ENCODE measurements around the gene OLFML2A. TPM values are rescaled to one million over a fixed set of nuclear protein-coding genes. Genes with fewer than 3 reads are reported as not detected.
"Not testable (repeated sequence)": the region's sequence is repeated elsewhere in the genome, so short reads cannot be mapped to it uniquely, and the experiment has no call there.

OLFML2A gene
- total RNA-seq, 1 experiment from 2014 or later = 12.0 TPM

DNA sequence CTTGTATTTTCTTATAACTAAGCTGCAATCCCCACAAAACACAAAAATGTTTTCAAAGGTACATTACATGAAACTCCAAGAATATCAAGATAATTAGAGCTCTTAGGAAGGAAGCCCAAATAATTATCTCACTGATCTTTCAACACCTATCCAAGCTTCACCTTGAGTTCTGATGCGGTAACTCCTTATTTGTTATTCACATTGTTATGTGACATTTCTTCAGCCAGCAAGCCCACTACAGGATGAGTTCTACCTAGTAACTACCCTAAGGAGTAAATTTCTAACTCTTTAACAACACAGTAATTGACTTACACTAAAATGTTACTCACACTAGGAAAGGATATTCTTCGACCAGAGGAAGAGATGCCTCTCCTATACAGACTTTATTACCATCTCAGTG is 15.7 kb upstream of the OLFML2A start:
- no peak for DNase-seq (ENCODE audit: low spot score)

DNA sequence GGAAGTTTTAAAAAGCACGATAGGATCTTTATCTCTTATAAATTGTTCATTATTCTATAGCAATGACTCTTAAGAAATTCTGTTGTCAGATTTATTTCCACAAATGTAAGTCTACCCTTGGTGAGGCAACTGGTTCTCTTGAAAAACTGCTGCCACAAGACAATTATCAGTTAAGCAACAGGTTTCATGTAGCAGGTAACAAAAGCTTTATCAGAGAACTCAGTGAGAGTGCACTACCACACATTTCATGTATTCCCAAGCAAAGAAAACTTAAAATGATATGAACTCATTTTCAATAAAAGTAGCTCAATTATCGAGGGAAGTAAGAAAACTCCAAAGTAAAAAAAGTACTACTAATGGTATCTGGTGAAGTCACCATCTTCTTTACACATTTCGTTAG is 15.2 kb upstream of the OLFML2A start:
- DNase-seq (ENCODE audit: low spot score) = no peak

DNA sequence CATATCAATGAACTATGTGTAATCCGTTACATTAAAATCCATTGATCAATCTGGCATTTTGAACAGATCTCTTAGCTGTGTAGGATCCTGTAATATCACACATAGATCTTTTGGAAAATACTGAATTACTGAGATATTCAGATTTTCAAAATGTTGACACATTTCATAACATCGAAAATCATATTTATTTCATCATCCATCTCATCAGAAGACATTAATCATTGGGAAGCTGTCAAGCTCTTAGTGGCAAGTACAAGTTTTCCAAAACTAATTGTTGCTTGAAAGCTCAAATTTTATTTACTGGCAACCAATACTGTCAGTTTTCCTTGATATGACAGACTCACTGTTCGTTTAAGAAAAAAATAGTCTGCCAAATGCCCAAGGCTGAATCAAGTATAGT is 14.3 kb upstream of the OLFML2A start:
- no peak for DNase-seq (ENCODE audit: low spot score)

DNA sequence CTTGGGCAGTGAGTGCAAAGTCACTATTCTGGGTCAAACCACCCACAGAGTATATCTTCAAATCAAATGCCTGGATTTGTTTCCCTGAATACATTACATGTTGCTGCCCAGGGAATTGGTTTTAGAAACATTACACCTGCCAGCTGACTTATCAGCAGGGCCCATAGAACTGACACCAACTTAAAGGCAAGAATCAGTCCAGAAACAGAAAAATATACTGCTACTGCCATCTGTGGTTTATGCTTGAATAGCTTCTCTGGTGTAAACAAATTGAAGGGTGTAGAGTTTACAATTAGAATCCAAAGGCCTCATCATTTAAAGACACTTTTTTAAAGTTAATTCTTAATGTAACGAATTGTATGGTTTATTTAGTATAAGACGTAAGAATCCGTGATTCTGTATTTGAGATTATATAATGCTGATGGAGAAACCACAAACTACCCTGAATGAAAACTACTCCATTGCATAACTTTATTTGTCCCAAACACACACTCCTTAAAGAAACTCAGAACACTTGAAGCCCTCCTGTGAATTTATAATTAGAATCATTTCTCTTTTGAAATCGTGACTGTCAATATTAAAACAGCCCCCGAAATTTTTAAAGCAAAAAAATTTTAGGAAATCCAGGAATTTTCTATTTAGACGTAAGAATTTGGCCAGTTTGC is 12.0 kb upstream of the OLFML2A start:
- peak; percentile 51 for DNase-seq (ENCODE audit: low spot score)

DNA sequence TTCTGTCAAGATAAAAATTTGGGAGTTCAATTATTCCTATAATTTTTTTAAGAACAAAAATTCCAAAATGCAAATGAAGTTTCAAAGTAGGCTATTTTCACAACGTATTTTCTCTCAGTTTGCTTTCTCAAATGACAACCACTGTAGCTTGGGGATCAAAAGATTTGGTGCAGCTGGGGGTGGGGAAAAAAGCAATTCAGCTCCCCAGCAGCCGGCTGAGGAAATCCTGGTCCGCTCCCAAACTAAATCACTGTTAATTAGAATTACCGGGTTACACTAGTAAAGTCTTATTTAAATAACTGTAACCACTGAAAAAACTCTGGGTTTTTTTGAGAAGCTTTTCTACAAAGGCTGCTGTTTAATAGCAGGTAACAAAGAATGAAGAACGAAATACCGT is 11.5 kb upstream of the OLFML2A start:
- no peak for DNase-seq (ENCODE audit: low spot score)

DNA sequence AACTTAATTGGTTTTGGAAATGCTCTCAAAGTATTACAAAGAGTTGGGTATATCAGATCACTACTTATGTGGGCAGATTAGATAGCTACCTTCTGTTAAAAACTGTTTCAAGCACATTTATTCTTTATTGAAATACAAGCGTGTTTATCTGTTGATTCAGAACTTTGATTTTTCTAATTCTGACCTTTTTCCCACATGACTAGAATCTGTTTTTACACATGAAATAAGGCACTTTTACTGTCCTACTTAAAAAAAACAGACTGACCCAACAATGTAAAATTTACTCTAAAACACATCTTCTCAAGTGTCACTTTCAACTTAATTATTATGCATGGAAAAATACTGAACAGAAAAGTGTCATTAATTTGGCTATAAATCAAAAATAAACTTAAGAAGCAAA is 10.6 kb upstream of the OLFML2A start:
- DNase-seq (ENCODE audit: low spot score) = no peak

DNA sequence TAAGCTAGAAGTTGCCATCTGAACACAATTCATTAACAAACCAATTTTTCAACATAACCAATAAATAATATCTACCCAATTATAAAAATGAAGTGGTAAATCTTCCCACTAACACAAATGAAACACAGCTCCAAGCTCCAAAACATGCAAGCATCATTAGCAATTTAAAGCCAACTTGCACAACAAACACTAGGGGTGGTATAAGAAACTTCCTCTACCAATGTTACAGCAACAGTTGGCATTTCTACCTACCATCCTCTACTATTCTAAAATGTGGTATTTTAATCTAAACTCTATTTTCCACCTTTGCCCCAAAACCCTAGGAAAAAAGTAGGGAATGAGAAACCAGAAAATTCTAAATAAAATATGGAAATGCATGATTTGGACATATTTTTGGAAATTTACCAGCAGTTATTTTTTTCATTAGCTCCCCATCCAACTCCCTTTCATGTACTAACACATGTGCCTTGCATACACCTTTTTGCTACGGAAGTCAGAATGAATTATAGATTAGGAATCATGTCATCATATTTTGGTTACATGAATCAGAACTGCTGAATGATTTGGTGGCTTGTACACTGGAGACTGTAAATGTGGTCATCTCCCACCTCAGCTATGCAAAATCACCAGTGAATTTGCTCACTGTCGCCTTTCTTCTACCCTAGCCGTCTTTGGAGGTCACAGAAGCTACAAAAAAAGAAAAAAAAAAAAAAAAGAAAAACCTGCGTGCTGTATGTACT is 9.9 kb upstream of the OLFML2A start:
- no peak for DNase-seq (ENCODE audit: low spot score)

DNA sequence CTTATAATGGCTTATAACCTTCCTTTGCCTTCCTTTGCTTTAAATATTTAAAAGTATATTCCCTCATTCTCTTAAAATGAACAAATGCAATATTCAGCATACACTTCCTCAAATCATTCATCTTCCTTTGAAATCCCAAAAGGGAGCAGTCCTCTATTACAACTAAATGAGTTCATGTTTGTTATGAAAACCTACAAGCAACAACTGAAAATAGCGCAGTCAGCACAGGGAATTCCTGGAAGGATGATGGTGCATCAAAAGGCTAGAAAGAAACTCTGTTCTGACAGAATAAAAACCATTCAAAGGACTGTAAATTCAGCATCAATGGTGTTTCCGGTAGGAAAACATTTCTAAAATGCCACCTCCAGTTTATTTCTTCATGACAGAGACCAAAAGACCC is 9.1 kb upstream of the OLFML2A start:
- DNase-seq (ENCODE audit: low spot score) = no peak

DNA sequence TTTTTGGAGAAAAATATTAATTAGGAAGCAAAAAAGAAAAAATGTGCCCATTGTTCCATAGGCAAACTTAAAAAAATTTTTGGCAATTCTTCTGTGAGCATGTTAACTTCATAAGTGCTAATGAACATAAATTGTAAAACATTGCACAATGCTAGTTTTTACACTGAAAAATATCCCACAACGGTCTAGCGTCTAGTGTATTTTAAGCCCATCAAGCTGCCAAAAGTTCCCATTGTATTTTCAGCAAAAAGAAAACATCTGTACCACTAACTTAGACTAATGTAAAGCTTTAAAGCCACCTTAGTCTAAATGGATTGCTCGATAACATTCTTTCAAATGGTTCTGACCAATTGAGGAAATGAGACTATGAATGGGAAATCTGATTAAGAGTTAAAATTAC is 8.6 kb upstream of the OLFML2A start:
- DNase-seq (ENCODE audit: low spot score) = no peak

DNA sequence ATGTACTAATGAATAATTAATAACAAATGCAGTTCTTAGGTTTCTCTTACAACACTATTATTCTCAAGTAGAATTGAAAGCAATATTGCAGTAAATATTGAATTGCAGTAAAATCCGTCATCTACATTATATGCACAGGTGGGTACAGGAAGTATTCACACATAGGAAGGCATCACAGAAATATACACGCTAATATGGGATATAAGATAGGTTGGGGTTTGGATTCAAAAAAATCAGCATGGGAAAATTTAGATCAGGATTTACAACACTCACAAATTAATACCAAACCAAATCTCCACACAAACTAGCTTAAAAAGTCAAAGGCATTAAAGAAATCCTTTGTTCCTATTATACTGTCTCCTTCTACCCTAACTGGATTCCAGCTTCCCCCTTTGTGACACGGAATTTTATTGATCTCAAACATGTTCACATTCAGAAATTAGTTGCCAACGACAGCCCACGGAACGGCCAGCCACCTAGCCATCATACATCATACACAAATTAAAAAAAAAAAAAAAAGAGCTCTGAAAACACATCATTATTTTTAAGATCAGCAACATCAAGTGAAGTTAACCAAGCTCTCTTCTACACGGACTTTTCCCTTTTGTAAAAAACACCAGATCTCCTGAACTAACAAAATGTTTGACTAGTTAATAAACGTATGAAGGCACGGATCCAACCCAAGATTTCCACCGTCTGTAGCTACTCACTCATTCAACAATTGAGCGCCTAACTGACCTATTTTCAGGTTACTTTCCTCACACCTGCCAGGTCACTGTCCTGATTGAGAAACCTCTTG is 8.0 kb upstream of the OLFML2A start:
- no peak for DNase-seq (ENCODE audit: low spot score)

DNA sequence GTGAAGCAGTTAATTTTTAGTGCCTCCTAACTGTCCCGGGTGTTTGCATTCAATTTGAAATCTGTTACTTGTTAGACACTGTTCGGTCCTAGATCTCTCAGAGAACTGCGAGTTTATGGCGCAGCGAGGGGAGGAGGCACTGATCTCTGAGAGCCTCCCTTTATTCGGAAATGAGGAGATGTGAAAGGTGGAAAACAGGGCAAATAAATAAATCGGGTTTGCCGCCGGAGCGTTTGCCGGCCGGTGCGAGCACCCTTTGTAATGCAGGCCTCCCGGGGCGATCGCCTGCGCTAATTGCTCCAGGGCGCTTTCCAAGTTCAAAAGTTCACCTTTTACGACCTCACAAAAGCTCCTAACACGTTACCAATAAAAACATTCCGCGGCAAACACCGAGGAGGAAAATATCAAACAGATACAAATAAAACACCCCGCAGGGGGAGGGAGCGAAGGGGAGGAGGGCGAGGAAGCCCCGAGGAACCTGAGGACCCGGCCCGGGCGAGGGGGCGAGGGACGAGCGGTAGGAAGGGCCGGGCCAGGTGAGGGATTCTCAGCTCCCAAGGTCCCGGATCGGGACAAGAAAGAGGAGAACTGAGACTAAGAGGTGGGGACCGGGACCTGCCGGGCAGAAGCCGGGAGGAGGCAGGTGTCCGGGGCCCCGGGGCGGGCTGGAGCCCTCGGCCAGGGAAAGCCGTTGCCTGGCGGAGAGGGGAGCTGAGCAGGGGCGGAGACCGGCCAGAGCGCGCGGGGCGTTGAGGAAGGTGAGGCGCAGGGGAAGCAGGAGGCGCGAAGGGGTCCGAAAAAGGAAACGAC is 7.2 kb upstream of the OLFML2A start:
- no peak for DNase-seq (ENCODE audit: low spot score)

DNA sequence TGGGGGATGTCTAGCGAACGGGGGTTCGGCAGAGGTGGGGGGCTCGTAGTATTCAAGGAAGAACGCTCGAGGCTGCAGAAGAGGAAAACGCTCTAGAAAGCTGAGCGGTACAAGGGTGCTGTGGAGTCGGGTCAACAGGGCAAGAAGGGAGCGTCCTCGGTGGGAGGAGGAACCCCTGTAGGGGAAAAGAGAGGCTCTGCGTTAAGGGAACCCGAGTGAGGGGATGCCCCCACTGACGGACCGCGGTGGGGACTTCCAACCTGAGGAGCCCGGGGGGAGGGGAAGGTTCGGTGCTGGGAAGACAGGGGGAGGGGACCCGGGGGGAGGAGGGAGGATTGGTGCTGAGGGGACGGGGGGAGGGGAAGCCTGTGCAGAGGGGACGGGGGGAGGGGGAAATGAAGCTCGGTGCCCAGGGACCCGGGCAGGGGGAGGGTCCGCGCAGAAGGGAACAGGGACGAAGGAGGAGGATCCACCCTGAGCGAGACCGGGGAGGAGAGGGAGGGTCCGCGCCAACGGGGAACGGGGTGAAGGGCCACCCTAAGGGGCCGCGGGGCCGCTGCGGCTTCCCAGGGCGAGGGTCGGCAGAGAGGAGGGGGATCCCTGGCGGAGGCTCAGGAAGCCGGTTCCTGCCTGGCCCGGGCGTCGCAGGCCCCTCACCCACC is 6.4 kb upstream of the OLFML2A start:
- DNase-seq (ENCODE audit: low spot score) = no peak

DNA sequence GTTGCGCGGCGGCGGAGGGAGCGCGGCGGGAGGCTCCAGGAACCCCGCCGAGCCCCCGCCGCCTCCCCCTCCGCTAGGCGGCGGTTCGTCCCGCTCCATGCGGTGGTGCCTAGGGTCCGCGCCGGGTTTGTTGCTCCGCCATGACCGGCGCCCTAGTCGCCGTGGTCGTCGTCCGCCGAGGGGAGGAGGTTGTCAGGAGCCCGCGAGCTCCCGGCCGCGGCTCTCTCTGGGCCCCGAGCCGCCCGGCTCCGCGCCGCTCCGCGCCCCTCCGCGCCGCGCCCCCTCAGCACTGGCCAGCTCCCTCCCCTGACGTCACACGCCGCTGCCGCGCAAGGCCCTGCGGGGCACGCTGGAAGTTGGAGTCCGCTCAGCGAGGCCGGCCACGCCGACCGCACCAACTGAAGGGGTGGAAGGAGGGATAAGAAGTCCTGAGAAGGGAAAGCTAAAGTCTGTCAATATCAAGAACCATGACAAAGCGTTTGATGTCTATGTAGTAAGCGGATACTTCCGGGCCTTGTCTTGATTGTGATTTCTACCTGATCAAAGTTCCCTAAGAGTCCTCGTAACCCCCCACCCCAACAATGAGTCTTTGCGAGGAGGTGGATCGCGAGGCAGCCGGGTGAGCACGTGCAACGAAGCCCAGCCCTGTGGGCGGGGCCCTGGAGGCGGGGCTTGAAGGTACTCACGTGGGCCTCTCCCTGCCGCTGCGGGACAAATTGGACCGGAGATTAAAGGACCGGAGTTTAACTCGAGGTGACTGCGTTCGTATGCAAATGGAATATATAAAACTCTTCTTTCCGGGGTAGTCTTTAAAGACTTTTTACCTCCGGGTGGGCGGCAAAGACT is 5.7 kb upstream of the OLFML2A start, which contains the start of gene NR6A1:
Gene NR6A1 (minus strand): TSS at position 291 of the 846 bp plus-strand sequence.
- DNase-seq (ENCODE audit: low spot score) = peak; percentile 95

DNA sequence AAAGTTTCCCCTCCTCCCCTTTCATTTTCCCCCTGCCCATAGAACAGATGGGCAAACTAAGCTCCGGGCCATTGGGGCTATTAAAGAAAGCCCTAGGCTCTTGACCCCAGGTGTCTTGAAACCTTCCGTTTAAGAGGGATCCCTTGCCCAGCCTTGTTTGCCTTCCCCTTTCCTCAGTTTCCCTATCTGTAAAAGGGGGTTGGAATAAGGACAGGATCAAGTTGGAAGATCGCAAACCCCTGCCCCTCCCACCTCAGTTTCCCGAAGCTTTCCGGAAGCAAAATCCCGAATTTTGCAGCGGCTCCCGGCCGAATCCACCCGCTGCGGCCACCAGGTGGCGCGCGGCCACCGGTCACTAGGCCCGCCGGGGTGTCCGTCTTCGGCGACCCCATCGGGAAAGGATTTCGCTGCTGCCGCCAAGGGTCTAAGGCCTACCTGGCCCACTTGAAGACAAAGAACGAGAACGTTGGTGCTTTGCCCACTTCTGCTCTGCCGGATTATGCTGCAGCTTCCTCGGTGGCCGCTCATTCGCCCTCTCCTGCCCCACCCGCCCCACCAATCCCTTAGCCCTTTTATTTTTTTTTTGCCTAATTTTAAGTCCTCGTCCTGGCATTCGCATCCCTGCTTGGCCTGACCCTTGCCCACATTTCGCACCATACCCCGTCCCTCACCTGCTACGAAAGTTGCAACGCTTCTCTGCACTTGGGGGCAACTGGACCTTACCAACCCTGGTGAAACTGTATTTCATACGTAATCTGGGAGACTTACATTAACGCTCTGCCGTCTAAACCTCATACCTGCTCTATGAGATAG is 4.9 kb upstream of the OLFML2A start:
- peak; percentile 75 for DNase-seq (ENCODE audit: low spot score)

DNA sequence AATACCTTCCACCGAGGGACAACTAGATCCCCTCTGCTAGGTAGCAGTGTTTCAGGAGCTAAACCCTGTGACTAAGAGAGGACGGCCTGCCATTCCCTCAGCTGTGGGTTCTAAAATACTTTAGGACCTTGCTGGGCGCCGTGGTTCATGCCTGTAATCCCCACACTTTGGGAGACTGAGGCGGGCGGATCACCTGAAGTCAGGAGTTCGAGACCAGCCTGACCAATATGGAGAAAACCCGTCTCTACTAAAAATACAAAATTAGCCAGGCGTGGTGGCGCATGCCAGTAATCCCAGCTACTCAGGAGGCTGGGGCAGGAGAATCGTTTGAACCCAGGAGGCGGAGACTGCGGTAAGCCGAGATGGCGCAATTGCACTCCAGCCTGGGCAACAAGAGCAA is 4.1 kb upstream of the OLFML2A start:
- not testable (repeated sequence) for DNase-seq (ENCODE audit: low spot score)

DNA sequence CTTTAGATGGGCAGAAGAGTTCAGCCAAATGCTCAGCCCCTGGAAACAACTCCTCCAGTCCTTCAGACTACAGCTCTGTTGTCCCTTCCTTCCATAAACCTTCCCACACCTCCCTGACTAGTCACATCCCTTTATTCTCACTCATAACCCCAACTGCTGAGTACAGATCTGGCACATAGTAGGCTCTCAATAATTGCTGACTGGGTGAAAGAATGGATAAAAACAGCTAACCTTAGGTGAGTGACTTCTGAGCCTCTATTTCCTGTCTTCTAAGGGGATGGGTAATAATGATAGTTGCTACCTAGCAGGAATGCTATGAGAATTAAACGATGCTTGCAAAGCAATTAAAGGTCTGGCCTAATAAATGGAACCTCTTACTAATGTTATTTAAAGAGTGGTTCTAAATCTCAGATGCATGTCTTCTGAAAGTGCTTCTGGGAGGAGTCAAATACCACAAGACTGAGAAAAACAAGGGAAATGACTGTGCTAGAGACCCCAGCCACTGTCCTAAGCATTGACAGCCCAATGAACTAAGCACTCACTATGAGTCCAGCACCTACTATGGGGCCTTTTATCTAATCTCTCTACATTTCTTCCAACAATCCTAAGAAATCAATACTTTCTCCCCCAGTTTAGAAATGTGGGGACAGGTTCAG is 3.3 kb upstream of the OLFML2A start:
- no peak for DNase-seq (ENCODE audit: low spot score)

DNA sequence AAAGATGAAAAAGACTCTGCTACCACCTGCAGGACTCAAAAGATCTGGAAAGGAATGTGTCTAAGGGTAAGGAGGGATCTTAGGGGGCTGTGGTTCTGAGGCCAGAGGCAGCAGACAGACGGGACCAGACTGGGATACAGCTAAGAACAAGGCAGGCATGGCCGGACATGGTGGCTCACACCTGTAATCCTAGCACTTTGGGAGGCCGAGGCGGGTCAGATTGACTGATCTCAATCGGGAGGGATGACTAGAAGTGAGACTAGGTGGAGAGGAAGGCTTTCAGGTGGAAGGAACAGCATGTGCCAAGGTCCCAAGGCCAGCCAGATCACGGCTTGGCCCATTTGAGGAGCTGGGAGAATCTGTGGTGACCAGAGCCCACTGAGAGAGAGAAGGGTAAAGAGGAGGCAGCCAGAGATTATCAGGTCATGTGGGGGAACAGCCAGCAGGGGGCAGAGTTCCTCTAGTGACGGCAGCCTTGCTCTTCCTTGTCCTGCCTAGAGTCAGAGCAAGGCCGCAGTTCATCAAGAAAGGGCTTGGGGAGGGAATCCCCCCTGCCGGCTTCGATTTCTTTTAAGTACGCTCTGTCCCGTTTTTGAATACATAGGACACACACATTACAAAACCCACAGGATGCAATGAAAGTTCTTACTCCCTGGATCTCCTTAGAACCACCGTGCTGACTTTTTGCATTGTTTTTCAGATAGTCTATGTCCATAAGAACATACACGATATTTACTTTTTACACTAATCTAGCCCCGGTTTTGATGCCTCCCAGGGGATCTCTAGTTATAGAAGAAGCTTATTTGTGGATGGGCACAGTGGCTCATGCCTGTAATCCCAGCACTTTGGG is 2.6 kb upstream of the OLFML2A start:
- peak; percentile 93 for DNase-seq (ENCODE audit: low spot score)

DNA sequence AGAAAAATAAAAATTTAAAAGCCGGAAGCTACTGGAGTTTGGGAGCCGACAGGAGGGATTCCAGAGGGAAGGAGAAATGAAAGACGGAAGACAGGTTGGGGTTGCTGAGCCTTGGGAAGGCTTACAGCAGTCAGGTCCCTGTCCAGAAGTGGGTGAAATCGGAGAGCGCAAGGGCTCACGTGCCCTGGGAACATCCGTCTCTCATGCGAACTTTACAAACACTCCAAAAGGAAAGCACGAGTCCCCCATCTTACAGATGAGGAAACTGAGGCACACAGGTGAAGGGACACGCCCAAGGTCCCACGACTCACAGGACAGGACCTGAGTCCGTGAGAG is 347 bp upstream of the OLFML2A start:
- no peak for DNase-seq (ENCODE audit: low spot score)

Measured in A172 (cell line).